Ovary (tissue), 3 donors: ENCODE results near the gene UBC.

ENCODE experiments used
- CTCF ChIP-seq, 3 donors: fragments of 450-650 bp in 2 of 3; fragments of 200-600 bp in 1 of 3; IDR thresholded peaks; one replicate each; pipeline versions ENCODE4 v1.5.1 to v1.8.0; 2016 to 2022; ENCODE audit warnings: antibody characterized with exemption in 3 of 3, mild to moderate bottlenecking in 1 of 3
- EP300 ChIP-seq: sonication (generic); formaldehyde crosslinking; IDR thresholded peaks from one replicate; pipeline ENCODE4 v1.6.1; 2017; ENCODE audit warnings: antibody characterized with exemption
- POLR2A ChIP-seq: fragments of 450-650 bp; IDR thresholded peaks from one replicate; pipeline ENCODE4 v1.6.1; 2017; ENCODE audit warnings: antibody characterized with exemption, mild to moderate bottlenecking, moderate library complexity
- donor health status: DM: no; HTN: no; CAD: no.

GRCh38 chr12:124939079-124939420, 24.6 kb upstream of the UBC start:
- TF ChIP-seq CTCF (IDR thresholded peaks at IDR 0.05) (peak in 2 of 3 donors; percentile 38 to 43), POLR2A (peak; percentile 41), EP300 (no peak)
